M059J (cell line): Measurements from ENCODE around the gene PDE3B. TPM values are rescaled to one million over a fixed set of nuclear protein-coding genes. Genes with fewer than 3 reads are reported as not detected.
"Not testable (repeated sequence)": the region's sequence is repeated elsewhere in the genome, so short reads cannot be mapped to it uniquely, and the experiment has no call there.

Source experiments
- DNase-seq: peaks from one replicate; pipeline ENCODE4 v3.0.0-alpha.2; 2012; ENCODE audit warnings: low read depth
- total RNA-seq: library from RNA; depleted of rRNA; stranded (reverse); fragments of >200 nt; shearing (Covaris generic); gene quantifications from 2 replicates; pipeline ENCODE4 v1.2.3, GENCODE V29; 2014; rRNA removed

Gene PDE3B
- not detected in 2 replicates for total RNA-seq

DNA sequence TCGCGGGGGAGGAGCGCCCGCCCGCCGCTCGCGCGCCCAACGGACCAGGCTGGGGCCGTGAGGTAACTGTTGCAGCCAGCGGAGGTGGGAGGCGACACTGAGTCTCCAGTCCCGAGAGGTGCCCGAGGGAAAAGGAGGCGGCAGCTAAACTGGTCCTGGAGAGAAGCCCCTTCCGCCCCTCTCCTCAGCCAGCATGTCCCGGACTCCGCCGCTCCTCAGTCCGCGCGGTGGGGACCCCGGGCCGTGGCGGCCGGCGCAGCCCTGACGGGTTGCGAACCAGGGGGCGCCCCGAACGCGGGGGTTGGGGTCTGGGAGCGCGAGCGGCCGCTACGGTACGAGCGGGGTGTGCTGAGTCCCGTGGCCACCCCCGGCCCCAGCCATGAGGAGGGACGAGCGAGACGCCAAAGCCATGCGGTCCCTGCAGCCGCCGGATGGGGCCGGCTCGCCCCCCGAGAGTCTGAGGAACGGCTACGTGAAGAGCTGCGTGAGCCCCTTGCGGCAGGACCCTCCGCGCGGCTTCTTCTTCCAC, at the start of gene PDE3B:
PDE3B (plus strand) TSS at position 108 of the 529 bp plus-strand sequence; CDS start at position 380, 272 bp downstream.
- peak; percentile 43 for DNase-seq

DNA sequence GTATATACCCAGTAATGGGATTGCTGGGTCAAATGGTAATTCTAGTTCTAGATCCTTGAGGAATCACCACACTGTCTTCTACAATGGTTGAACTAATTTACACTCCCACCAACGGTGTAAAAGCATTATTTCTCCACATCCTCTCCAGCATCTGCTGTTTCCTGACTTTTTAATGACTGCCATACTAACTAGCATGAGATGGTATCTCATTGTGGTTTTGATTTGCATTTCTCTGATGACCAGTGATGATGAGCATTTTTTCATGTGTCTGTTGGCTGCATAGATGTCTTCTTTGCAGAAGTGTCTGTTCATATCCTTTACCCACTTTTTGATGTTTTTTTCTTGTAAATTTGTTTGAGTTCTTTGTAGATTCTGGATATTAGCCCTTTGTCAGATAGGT, 48.3 kb upstream of the PDE3B start:
- DNase-seq = not testable (repeated sequence)

DNA sequence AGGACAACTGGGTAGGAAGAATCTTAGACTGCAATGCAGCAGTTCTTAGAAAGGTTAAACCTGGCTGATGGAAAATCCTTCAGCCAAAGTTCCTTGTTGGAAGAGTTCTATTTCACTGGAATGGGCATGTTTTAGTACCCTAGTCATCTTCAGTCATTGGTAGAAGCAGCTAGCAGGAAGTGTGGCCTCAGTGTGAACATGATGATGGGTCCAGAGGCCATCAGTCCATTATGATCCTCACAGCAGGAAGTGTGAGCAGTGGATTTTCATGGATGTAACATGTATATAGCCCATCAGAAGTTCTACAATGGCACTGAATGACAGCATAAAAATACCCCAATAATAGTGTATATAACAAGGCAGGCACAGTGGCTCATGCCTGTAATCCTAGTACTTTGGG, 35.9 kb upstream of the PDE3B start:
- no peak for DNase-seq

DNA sequence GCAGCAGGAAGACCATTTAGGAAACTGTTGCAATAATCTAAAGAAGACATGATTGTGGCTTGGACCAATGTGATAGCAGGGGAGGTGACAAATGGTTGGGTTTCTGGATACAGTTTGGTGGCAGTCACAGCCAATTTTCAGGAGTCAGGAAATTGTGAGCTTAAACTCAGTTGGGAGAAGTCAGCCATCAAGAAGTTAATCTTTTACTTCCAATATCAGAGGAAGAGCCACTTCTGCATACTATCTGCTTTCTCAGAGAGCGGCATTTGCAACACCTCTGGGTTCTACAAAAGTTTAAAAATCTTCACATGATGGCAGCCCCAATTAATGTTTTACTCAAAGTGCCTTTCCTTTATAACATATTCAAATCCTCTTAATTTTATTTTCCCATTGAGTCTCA, 33.7 kb upstream of the PDE3B start:
- no peak for DNase-seq

DNA sequence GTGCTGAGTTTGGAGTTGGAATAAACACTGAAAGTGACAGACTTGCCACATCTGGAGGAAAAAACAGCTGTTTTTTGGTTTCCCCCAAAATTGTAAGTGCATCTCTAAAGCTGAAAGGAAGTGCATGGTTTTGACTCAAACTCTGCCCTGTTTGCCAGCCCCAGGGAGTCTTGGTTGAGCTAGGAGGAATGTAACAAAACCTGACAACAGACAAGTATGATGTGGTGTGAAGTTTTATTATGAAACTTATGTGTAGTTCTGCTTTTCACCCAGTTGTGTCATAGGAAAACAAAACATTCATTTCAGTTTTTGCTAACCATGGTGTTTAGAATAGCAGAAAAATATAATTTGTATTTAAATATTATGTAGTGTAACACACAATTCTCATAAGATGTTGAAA, 31.7 kb upstream of the PDE3B start:
- DNase-seq = no peak

DNA sequence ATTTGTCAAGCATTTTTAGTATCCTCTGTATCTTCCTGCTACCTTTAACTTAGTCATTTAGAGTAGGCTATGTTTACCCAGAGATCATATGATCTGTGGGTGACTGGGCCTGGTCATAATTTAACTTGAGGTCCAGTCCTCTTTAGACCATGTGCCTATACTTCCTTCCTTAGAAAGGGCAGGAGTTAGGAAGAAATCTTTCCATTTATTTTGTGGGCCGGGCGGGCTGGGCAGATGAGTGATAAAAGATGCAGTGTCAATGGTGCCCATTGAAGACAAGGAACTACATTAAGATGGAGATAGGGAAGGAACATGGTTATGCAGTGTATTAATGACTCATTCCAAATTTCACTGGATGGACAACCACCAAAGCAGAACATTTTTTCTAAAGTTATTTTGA, 30.9 kb upstream of the PDE3B start:
- DNase-seq = no peak

DNA sequence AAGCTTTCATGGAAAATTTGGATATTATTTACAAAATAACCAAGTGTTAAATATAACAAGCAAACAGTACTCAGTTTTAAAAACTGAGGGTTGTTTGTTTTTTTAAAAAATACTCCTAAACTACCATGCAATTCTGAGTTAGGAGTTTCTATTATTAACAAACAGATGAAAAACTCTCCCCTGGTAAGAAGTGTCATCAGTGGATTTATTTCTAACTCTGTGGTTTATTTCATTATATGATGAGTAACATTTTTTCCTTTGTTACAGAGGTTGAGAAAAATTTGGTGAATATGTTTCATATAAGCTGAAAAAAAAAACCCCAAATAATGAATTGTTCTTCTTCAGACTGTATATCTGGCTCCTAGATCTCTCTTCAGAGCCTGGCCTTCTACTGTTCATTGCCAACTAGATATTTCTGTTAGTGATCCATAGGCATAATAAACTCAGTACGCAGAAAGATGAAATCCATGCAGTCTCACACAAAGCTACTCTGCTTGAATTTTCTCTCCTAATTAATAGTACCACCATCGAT, 29.4 kb upstream of the PDE3B start:
- no peak for DNase-seq

DNA sequence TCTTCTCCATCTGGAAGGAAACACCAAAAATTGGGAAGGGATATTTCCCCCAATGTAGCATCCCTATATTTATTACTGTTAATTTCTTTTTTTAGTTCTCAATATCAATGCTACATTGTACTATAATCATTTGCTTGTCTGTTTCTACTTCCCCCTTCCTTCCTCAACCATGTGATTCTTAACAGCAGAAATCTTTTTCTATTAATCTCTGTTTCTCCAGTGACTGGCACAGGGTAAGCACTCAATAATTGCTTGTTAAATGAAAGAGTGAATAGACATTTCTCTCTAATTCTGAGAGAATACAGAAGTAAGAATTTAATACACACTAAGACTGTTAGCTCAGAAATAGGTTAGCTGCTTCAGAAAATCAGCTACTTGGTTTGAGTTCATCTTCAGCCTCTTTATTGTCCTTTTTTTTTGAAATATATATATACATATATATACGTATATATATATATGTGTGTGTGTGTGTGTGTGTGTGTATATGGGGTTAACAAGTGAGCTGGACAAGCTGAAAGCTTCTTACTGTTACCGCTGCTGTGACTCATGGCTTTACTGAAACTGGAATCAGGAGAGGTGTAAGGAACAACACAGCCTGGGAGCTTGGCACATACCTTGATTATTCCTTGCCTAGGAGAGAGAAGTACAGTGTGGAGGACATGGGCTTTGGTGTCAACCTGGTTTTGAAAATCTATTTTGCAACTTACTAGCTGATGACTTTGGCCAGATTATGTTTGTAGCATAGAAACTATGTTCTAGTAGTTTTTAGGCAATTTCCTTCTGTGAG, 26.2 kb upstream of the PDE3B start:
- DNase-seq = no peak

DNA sequence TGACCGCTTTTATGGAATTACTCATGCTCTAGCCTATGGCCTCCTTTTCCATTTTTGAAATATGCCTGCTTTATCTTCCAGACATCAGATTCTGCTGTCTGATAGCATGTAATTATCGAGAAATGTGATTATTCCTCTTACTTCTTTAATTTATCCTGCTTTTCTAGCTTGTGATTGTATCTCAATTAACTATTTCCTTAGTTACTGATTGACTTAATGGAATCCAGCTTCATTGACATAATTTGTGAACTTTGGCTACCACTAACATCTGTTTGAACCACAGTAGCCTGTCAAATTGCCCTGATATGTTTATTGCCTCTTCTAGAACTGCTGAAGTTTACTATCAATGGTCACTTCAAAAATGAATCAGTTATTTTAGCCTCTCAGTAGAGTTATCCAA, 25.5 kb upstream of the PDE3B start:
- no peak for DNase-seq

DNA sequence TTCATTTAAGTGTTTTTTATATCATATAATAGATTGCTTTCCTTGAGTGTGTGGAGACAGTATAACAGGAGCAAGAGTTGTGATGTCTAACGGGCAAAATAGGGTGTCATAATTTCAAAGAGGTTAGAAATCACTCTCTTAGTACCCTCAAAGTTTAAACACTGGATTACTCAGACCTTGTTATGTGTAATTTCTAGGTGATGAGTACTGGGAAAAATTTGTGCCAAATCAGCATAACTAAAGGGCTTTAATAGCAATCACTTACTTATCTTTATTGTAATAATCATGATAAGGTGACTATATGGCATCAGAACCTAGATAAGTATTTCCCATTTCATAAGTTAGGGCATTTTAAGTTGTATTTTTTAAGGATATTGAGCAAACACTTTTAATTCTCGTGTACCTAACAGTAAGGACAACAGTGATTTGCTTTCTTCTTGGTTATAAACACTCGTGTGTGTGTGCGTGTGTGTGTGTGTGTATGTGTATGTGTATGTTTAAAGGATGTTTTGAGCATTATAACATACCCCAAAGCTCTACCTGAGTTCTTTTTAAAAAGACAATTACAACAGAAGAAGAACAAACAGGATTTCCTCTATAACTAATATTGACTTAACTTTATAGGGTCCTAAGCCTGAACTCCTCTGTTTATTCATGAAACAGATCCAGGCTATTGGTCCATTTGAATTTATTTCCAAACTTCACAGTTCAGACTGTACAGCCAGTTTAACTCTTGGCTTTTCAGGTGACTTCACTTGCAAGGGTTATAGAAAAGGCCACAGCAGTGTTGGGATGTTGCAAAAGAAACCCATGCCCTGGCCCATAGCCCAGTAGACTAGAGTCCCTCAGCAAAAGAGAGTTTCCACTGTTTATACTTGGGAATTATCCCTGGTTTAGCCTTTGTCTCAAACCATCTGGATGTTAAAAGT, 23.7 kb upstream of the PDE3B start:
- no peak for DNase-seq

DNA sequence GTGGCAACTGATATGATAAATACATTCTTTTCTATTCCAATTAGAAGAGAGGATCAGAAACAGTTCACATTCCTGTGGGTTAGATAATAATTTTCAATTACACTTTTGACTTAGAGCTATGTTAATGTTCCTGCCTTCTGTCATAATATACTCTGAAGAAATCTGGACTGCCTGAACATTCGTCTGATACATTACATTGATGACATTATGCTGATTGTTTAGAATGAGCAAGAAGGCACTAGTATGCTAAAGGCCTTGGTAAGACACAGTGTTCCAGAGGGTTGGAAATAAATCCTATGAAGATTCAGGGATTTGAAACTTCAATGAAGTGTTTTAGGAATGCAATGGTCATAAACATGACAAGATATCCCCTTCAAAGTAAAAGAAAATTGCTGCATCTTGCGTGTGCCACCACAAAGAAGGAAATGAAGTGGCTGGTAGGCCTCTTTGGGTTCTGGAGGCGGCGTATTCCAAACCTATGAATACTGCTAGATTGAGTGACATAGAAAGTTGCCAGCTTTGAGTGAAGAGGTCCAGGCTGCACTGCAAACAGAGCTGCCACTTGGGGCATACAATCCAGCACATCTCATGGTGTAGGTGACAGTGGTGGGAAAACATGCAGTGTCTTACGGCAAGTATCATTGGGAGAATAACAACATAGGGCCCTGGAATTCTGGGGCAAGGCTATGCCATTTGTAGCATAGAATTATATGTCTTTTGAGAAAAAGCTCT, 21.2 kb upstream of the PDE3B start:
- DNase-seq = no peak

DNA sequence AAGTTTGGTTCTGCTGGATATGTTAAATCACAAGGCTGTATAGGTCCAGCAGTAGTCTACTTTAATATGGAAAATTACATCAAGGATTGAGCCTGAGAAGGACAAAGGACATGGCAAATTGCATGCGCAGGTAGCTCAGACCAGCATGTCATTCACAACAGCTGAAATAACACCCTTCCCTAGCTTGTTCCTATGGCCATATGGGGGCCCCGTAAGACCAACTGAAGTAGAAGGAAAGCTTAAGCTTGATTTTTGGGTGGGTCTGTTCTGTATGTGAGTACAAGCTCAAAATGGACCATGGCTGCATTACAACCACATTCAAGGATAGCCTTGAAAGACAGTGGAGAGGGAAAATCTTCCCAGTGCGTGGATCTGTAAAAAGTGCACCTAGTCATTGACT, 20.6 kb upstream of the PDE3B start:
- DNase-seq = no peak

DNA sequence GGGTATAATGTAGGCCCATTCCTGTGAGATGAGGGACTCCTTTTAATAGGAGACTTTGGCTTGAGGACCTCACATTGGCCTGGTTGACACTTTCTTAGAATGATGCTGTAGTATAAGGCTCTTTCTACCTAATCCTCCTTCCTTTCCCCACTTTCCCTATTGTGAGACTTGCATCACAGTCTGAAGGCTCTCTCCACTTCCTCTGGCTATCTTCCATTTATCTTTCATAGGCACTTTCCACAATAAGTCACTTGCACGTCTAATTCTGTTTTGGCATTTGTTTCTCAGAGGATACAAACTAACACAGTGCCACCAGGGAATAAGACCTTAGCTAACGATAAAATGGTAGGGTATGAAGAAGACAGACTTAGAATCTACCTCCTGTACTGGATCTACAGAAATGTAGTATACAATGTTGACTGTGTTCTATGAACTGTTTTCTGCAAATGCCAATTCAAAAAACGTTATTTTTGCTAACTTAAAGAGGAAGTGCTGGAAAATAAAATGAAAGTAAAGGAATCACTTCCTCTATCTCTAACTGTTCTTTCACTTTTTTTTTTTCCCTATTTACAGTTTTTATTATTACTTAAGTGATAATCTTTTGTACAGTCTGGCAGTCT, 17.9 kb upstream of the PDE3B start:
- no peak for DNase-seq

DNA sequence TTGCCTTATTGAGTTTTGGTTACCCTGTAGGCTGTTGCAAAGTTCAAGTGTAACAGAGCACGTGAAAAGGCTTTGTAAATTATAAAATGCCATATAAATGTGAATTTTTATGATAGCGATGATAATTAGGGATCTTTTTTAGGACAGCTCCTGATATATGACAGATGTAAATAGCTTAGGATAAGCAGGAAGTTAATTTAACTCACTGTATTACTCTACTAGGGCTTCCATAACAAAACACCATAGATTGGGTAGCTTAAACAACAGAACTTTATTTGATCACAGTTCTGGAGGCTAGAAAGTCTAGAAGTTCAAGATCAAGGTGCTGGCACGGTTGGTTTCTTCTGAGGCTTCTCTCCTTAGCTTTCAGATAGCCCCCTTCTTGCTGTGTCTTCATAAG, 17.0 kb upstream of the PDE3B start:
- DNase-seq = no peak

DNA sequence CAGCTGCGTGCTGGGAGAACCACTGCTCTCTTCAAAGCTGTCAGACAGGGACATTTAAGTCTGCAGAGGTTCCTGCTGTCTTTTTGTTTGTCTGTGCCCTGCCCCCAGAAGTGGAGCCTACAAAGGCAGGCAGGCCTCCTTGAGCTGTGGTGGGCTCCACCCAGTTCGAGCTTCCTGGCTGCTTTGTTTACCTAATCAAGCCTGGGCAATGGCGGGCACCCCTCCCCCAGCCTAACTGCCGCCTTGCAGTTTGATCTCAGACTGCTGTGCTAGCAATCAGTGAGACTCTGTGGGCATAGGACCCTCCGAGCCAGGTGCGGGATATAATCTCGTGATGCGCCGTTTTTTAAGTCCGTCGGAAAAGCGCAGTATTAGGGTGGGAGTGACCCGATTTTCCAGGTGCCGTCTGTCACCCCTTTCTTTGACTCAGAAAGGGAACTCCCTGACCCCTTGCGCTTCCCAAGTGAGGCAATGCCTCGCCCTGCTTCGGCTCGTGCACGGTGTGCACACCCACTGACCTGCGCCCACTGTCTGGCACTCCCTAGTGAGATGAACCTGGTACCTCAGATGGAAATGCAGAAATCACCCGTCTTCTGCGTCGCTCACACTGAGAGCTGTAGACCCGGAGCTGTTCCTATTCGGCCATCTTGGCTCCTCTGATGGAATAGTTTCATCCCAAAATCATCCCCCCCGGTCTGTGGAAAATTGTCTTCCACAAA, 9.9 kb upstream of the PDE3B start:
- DNase-seq = not testable (repeated sequence)

DNA sequence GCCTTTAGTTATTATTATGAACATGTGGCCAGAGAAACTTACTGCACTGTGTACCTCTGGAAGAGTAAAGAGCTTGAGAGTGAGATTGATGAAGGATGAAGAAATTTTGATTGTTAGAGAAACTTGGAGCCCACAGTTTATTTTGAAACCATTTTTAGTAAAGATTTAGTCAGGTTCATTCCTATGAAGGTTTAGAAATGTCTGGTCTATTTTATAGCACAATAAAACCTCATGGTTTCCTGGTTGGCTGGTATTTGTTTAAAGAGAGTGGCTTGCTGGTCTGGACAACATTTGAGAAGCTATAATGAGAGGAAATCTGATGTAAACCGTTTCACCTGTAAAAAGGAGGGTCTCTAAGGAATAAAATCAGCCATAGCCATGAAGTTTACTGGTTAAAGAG, 8.8 kb upstream of the PDE3B start:
- no peak for DNase-seq

DNA sequence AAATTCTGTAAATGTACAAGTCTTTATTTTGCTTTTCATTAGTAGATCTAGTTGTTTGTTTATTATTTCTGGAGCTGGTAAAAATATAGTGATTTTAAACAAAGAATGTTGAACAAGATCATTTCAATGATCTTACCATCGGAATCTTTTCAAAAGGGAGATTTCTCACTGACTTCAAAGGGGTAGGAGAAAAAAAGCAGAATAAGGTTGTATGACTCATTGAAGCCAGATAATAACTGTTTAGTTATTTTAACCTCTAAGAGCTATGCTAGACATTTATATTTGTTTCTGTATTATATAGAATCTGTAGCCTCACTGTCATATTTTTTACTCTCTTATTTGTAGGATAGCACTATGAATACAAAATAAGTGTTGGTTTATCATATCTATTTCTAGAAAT, 8.1 kb upstream of the PDE3B start:
- no peak for DNase-seq

DNA sequence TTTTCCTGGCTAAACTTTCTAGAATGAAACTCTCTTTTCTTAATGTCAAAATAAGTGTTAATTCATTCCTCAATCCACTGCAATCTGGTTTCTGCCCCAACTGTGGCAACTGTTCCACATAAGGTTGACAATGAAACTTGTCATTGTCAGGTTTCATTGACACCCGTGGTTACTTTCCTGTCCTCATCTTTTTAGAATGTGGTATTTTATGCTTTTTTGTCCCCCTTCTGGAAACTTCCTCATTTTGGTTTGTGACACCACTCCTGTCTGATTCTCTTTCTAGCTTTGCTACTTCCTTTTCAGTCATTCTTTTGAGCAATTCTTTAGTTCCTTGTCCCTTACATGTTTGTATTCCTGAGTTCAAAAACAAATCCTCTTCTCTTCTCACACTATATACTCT, 7.5 kb upstream of the PDE3B start:
- no peak for DNase-seq

DNA sequence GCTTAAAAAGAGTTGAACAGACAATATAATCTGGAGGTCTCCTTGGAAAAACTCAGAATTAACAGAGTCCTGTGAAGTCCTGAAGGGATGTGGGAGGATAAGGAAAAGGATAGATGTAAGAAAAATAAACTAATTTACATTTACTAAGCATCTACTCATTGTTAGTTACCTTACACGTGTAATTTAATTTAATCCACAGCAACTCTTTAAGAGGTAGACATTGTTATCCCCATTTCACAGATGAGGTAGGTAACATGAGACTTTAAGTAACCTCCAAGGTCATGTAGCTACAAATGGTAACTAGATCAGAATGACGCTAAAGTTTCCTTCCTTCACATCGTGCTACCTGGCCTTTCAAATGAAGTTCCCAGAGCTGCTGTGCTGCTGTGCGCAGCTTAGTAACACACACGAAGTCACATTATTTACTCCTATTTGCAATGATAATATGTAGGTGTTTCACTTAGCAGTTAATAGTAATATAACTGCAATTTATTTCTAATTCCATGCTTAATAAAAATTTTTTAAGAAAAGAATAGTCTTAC, 5.7 kb upstream of the PDE3B start:
- DNase-seq = no peak

DNA sequence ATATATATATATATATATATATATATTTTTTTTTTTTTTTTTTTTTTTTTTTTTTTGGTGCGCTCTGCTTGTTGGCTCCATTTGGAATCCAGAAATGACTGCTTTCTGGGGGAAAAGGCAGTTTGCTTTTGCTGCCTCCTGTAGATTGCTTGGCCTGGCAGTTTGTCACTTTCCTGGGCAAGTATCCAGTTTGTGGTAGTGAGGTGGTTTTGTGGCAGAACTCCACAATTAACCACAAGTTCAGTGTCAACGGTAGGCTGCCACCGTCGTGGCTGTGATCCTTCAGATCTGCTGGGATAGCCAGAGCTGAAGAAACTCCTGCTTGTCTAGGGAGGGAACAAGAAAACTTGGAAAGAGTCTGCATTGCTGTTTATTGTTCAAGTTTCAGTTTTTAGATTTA, 5.0 kb upstream of the PDE3B start:
- peak; percentile 40 for DNase-seq
